GM21825 (cell line): ENCODE measurements around the gene DOK5.

Experiments used
- ATAC-seq: cut with Tn5 transposase; IDR thresholded peaks from one replicate; pipeline ENCODE4 v1.9.1; 2021; ENCODE audit warnings: mild to moderate bottlenecking, moderate library complexity; ENCODE audit not compliant: unreplicated experiment

DOK5 gene

GRCh38 chr20:54510541-54511129, 35.2 kb downstream of the DOK5 start:
- no peak for ATAC-seq

- ATAC-seq: no peak
These were observed 37.3 kb downstream of the DOK5 start for GRCh38 chr20:54512694-54513093.

- ATAC-seq: no peak
These were observed 38.7 kb downstream of the DOK5 start for GRCh38 chr20:54514028-54514607.

- no peak for ATAC-seq
These were observed 40.6 kb downstream of the DOK5 start for GRCh38 chr20:54515793-54516628.

GRCh38 chr20:54517241-54517975, 42.0 kb downstream of the DOK5 start:
- no peak for ATAC-seq

- no peak for ATAC-seq
These were observed 49.5 kb downstream of the DOK5 start for GRCh38 chr20:54524849-54525248.

- no peak for ATAC-seq
These were observed 50.7 kb downstream of the DOK5 start for GRCh38 chr20:54525916-54526590.

GRCh38 chr20:54526801-54527200, 51.4 kb downstream of the DOK5 start:
- ATAC-seq: no peak

GRCh38 chr20:54532573-54532972, 57.2 kb downstream of the DOK5 start:
- ATAC-seq: no peak

- no peak for ATAC-seq
These were observed 58.7 kb downstream of the DOK5 start for GRCh38 chr20:54534101-54534500.

GRCh38 chr20:54535033-54535432, 59.6 kb downstream of the DOK5 start:
- ATAC-seq: no peak

GRCh38 chr20:54535746-54536145, 60.4 kb downstream of the DOK5 start:
- ATAC-seq: no peak

GRCh38 chr20:54539521-54540046, 64.2 kb downstream of the DOK5 start:
- no peak for ATAC-seq

- ATAC-seq: no peak
These were observed 68.0 kb downstream of the DOK5 start for GRCh38 chr20:54543369-54543768.

- no peak for ATAC-seq
These were observed 70.4 kb downstream of the DOK5 start for GRCh38 chr20:54545676-54546358.

- ATAC-seq: no peak
These were observed 73.5 kb downstream of the DOK5 start for GRCh38 chr20:54548849-54549248.

- no peak for ATAC-seq
These were observed 74.4 kb downstream of the DOK5 start for GRCh38 chr20:54549658-54550326.

GRCh38 chr20:54550776-54551396, 75.5 kb downstream of the DOK5 start:
- ATAC-seq: no peak

GRCh38 chr20:54554006-54554405, 78.6 kb downstream of the DOK5 start:
- ATAC-seq: no peak
